Ectodermal cell (in vitro differentiated cells): ENCODE measurements around the gene MTA1.

Experiments
- H3K27ac ChIP-seq: 2 replicates; pipeline ENCODE4 v1.7.0; 2013; ENCODE audit warnings: mild to moderate bottlenecking, low read depth, low read length; ENCODE audit not compliant: insufficient read depth, poor library complexity, severe bottlenecking
- H3K27me3 ChIP-seq: 2 replicates; pipeline ENCODE4 v1.7.0; 2013; ENCODE audit warnings: mild to moderate bottlenecking, low read length; ENCODE audit not compliant: insufficient read depth, control insufficient read depth, poor library complexity, severe bottlenecking
- H3K36me3 ChIP-seq: one replicate; pipeline ENCODE4 v1.7.0; 2013; ENCODE audit warnings: low read length; ENCODE audit not compliant: control insufficient read depth, insufficient read depth
- H3K4me1 ChIP-seq: one replicate; pipeline ENCODE4 v1.7.0; 2013; ENCODE audit warnings: low read length; ENCODE audit not compliant: control insufficient read depth, insufficient read depth
- H3K4me3 ChIP-seq: 2 replicates; pipeline ENCODE4 v1.7.0; 2013; ENCODE audit warnings: low read depth, low read length, control low read depth; ENCODE audit not compliant: insufficient read depth
- H3K9me3 ChIP-seq: 2 replicates; pipeline ENCODE4 v1.7.0; 2013; ENCODE audit warnings: mild to moderate bottlenecking, low read length, moderate library complexity; ENCODE audit not compliant: control insufficient read depth
- WGBS, 2 experiments: methylation state at CpG; one replicate each; pipeline ENCODE4 v1.1.7; 2013; ENCODE audit warnings: missing lambda C conversion rate in 2 of 2; 5-methylcytosine and 5-hydroxymethylcytosine counted together

Gene MTA1

GRCh38 chr14:105495101-105495989 lies 75.7 kb downstream of the MTA1 start:
- Histone ChIP-seq H3K4me1 (peaks cover 20% of the 10 kb centered on the region), H3K36me3 (no peaks in the 10 kb centered on the region), H3K4me3 (no peak overlapping the region), H3K9me3 (no peaks in the 10 kb centered on the region), H3K27me3 (no peaks in the 10 kb centered on the region), H3K27ac (no peak overlapping the region)
- WGBS, 2 experiments = 95% methylated on average over 18 of the region's 18 CpGs

GRCh38 chr14:105495990-105496830 lies 76.6 kb downstream of the MTA1 start:
- Histone ChIP-seq H3K4me3 (no peak overlapping the region), H3K27ac (no peak overlapping the region), H3K9me3 (no peaks in the 10 kb centered on the region), H3K4me1 (peaks cover 20% of the 10 kb centered on the region), H3K36me3 (no peaks in the 10 kb centered on the region), H3K27me3 (no peaks in the 10 kb centered on the region)
- WGBS, 2 experiments = 89% methylated on average over 17 of the region's 18 CpGs

DNA sequence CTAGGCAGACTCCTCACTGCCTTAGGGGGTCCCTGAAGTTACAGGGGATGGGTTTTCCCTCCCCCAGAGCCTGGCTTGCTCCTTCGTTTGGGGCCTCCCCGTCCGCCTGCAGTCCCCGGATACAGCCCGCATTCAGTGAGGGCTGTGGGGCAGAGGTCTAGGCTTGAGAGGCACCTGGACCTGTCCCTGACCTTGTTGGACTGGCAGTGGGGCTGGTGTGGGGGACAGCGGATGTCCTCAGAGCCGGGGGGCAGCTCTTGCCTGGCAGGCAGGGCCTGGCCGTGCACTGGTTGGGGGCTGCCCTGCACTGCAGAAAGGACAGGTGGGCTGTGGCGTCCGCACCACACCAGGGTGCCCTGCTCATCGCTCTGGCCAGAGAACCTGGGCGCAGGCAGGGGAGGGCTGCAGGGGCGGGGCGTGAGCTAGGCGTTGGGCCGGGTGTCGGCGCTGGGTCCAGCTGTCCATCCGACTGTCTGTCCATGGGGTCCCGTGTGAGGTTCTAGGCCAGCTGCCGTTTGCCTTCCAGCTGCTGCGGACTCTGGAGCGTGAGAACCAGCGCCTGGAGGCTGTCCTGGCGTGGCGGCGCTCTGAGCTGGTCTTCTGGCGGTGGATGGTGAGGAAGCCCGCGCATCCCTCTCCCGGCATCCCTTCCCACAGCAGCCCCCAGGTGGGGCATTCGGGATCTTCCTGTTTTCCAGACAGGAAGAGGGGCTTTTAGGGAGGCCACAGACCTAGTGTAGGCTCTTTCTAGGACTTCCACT lies 77.4 kb downstream of the MTA1 start:
- Histone ChIP-seq H3K9me3 (no peaks in the 10 kb centered on the region), H3K27me3 (no peaks in the 10 kb centered on the region), H3K36me3 (no peaks in the 10 kb centered on the region), H3K27ac (no peak overlapping the region), H3K4me1 (peaks cover 18% of the 10 kb centered on the region), H3K4me3 (no peak overlapping the region)
- WGBS, 2 experiments = 95 to 96% methylated on average over 32 of the region's 32 CpGs

DNA sequence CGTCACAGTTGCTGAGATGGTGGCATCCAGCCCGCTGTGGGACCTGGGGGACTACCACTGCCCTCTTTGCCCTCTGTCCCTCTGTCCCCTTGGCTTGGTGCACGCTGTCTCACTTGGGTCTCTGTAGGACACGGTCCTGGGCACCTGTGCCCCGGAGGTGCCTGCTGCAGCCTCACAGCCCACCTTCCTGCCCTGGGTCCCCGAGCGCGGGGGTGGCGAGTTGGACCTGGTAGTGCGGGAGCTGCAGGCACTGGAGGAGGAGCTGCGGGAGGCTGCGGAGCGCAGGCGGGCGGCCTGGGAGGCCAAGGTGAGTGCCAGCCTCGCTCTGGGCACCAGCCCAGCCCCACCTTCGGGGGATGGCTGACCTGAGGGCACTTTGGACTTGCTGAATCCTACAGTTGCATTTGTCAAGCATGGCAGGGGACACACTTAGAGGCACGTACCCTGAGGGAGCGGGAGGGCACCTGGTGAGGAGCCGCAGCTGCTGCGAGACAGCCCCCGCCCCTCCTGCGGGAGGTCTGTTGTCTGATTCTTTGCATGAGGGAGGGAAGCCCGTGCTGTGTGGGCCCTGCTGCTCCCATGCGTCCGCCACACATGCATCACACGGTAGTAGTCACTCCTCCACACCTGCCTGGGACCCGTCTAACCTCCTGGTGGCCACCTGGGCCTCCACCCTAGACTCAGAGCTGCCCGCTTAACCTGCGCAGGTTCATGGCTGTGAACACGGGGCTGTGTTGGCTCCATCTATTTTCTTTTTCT lies 78.2 kb downstream of the MTA1 start:
- Histone ChIP-seq H3K4me3 (no peak overlapping the region), H3K36me3 (no peaks in the 10 kb centered on the region), H3K27ac (no peak overlapping the region), H3K27me3 (no peaks in the 10 kb centered on the region), H3K9me3 (no peaks in the 10 kb centered on the region), H3K4me1 (peaks cover 17% of the 10 kb centered on the region)
- WGBS, 2 experiments = 92 to 93% methylated on average over 31 of the region's 31 CpGs

GRCh38 chr14:105498430-105499255 lies 79.0 kb downstream of the MTA1 start:
- no peaks in the 10 kb centered on the region for H3K9me3 ChIP-seq
- no peak overlapping the region for H3K4me3 ChIP-seq
- peak overlapping the region; percentile 74 for H3K27ac ChIP-seq
- no peaks in the 10 kb centered on the region for H3K36me3 ChIP-seq
- WGBS, 2 experiments = 84 to 85% methylated on average over 36 of the region's 36 CpGs
- peaks cover 17% of the 10 kb centered on the region for H3K4me1 ChIP-seq
- no peaks in the 10 kb centered on the region for H3K27me3 ChIP-seq

DNA sequence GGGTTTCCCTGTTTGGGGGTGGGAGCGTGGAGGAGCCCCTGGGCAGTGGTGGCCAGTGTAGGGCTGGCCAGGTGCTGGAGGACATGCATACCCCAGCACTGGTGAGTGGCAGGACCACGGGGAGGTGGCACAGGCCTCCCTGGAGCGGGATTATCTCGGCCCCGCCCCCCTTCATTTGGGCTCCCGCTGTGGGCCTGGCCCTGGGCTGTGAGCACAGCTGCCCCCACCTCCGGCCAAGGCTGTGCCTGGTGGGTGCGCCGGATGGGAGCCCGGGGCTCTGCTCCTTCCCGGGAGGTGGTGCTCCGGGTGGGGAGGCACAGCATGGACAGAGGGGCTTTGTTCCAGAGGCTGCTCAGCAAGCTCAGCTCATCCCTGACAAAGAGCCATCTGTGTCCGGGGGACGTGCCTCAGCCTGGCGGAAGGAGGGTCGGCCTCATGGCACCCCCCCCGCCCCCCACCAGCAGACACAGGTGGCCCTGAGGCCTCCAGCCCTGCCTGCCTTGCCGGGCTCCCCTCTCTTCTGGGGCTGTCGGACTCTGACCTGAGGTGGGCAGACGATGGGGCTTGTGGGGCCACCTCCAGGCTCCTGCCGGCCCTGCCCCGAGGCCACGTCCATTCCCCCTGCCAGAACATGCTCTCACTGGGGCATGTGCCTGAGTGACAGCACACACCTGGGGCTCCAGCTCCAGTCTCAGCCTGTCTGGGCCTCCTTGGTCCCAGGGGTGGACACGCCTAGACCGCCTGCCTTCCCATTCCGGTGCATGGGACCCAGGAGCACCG lies 79.8 kb downstream of the MTA1 start:
- WGBS, 2 experiments = 66 to 69% methylated on average over 27 of the region's 27 CpGs
- Histone ChIP-seq H3K4me1 (peaks cover 17% of the 10 kb centered on the region), H3K27ac (peak overlapping the region; percentile 74)

DNA sequence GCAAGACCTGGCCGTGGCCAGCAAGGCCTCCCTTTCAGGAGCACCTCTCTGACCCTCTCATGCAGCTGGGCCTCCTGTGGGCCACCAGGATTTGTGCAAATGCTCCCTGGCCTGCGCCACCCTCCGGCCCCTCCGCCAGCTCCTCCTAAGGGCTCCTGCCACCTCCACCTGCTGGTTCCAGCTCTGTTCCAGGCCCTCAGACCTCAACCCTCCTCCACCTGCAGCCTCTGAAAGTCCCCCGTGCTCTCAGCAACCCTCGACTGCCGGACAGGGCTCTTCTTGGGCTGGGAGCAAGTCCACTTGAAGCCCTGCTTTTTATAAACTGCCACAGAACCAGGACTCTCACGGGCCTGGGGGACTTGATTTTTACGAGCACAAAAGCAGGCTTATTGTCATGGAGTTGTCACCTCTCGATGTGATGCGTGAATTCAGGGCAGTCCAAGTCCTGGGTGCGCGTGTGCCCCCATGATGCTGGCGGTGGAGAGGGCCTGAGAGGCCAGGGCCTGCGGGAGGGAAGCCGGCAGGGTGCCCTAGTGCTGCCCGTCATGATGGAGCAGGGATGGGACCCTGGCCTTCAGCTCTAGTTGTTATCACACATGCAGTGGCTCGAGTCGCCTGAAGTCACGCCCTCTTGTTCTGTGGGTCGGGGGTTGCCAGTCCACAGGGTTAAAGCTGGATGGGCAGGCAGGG lies 80.6 kb downstream of the MTA1 start:
- no peaks in the 10 kb centered on the region for H3K27me3 ChIP-seq
- H3K27ac ChIP-seq = peak overlapping the region; percentile 8
- H3K4me3 ChIP-seq = no peak overlapping the region
- WGBS, 2 experiments = 92 to 93% methylated on average over 21 of the region's 21 CpGs
- H3K9me3 ChIP-seq = no peaks in the 10 kb centered on the region
- H3K36me3 ChIP-seq = no peaks in the 10 kb centered on the region
- H3K4me1 ChIP-seq = peaks cover 17% of the 10 kb centered on the region

More for the DNA sequence above, 79.8 kb downstream of the MTA1 start:
- Histone ChIP-seq H3K36me3 (no peaks in the 10 kb centered on the region), H3K9me3 (no peaks in the 10 kb centered on the region), H3K27me3 (no peaks in the 10 kb centered on the region), H3K4me3 (no peak overlapping the region)

- Histone ChIP-seq H3K9me3 (no peaks in the 10 kb centered on the region), H3K36me3 (no peaks in the 10 kb centered on the region), H3K4me3 (no peak overlapping the region), H3K4me1 (peaks cover 17% of the 10 kb centered on the region), H3K27me3 (no peaks in the 10 kb centered on the region), H3K27ac (no peak overlapping the region)
- 90% methylated on average over 10 of the region's 10 CpGs for whole genome bisulfite sequencing, 2 experiments
Measured at GRCh38 chr14:105500726-105501101, 81.1 kb downstream of the MTA1 start.
